Peyer's patch (tissue), 4 donors: ENCODE data around the gene HP1BP3.

ENCODE experiments used
- POLR2A ChIP-seq, 2 donors: fragments of 450-650 bp; IDR thresholded peaks; one replicate each; pipeline ENCODE4 v1.5.1; 2017; ENCODE audit warnings: antibody characterized with exemption in 2 of 2, mild to moderate bottlenecking in 2 of 2, moderate library complexity in 2 of 2
- TF ChIP-seq, protein P1 (sequence below), 6 experiments: fragments of 450-650 bp in 4 of 6; fragments of 200-600 bp in 2 of 6; sonication (generic) in 1 of 6; IDR thresholded peaks; one replicate each; pipeline ENCODE4 v1.5.1; 2017 to 2019; ENCODE audit warnings: antibody characterized with exemption in 6 of 6, mild to moderate bottlenecking in 3 of 6, moderate library complexity in 1 of 6

DNA sequence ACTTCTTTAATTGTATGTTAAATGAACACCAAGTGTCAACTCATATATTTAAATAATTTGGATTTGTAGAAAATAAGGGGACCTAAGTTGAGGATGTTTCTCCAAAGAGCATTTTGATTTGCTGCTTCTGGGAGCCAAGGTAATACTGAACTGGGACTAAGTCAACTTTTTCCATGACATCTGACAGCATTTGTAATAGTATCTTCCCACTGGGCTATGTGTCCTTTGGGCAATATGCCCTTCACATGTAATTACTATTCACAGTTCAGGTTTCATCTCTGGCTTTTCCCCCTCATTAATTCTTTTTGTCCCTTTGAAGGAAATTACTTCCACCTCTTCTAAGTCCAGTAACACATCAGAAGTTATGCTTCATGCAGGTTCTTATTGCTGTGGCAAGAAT lies 36.7 kb upstream of the HP1BP3 start:
- TF ChIP-seq POLR2A (IDR thresholded peaks at IDR 0.05), result no peak
- TF ChIP-seq, protein P1, sequence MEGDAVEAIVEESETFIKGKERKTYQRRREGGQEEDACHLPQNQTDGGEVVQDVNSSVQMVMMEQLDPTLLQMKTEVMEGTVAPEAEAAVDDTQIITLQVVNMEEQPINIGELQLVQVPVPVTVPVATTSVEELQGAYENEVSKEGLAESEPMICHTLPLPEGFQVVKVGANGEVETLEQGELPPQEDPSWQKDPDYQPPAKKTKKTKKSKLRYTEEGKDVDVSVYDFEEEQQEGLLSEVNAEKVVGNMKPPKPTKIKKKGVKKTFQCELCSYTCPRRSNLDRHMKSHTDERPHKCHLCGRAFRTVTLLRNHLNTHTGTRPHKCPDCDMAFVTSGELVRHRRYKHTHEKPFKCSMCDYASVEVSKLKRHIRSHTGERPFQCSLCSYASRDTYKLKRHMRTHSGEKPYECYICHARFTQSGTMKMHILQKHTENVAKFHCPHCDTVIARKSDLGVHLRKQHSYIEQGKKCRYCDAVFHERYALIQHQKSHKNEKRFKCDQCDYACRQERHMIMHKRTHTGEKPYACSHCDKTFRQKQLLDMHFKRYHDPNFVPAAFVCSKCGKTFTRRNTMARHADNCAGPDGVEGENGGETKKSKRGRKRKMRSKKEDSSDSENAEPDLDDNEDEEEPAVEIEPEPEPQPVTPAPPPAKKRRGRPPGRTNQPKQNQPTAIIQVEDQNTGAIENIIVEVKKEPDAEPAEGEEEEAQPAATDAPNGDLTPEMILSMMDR (IDR thresholded peaks at IDR 0.05), result no peak
